Astrocyte of the hippocampus (primary cell): ENCODE measurements around the gene SIPA1.

Experiments used
- DNase-seq: peaks from one replicate; pipeline ENCODE4 v3.0.0; 2011; ENCODE audit warnings: low read depth, low spot score

Gene SIPA1

GRCh38 chr11:65642014-65642671, 4.2 kb downstream of the SIPA1 start:
- DNase-seq: no peak

GRCh38 chr11:65643971-65644370, 6.1 kb downstream of the SIPA1 start:
- no peak for DNase-seq

- DNase-seq: no peak
Observed at GRCh38 chr11:65644837-65645236, 6.9 kb downstream of the SIPA1 start.

- peak; percentile 74 for DNase-seq
Observed at GRCh38 chr11:65645710-65646109, 7.8 kb downstream of the SIPA1 start.

GRCh38 chr11:65646288-65646957, 8.5 kb downstream of the SIPA1 start:
- no peak for DNase-seq

- peak; percentile 74 for DNase-seq
Observed at GRCh38 chr11:65646958-65647701, 9.2 kb downstream of the SIPA1 start.

- DNase-seq: peak; percentile 39
Observed at GRCh38 chr11:65648997-65649493, 11.1 kb downstream of the SIPA1 start.

- no peak for DNase-seq
Observed at GRCh38 chr11:65649656-65650546, 12.0 kb downstream of the SIPA1 start.

GRCh38 chr11:65650547-65651338, 12.8 kb downstream of the SIPA1 start:
- no peak for DNase-seq

- no peak for DNase-seq
Observed at GRCh38 chr11:65651339-65651588, 13.4 kb downstream of the SIPA1 start.

- DNase-seq: peak; percentile 29
Observed at GRCh38 chr11:65651589-65652510, 13.9 kb downstream of the SIPA1 start.

GRCh38 chr11:65652511-65653228, 14.8 kb downstream of the SIPA1 start:
- peak; percentile 97 for DNase-seq

GRCh38 chr11:65653229-65654225, 15.6 kb downstream of the SIPA1 start:
- no peak for DNase-seq

- DNase-seq: no peak
Observed at GRCh38 chr11:65654375-65655349, 16.8 kb downstream of the SIPA1 start.

GRCh38 chr11:65655570-65656332, 17.9 kb downstream of the SIPA1 start:
- DNase-seq: no peak

GRCh38 chr11:65657426-65657825, 19.5 kb downstream of the SIPA1 start:
- DNase-seq: peak; percentile 0
